HEK293 (cell line): ENCODE data around the gene ARMCX2.

ENCODE experiments used
- CTCF ChIA-PET: fragments of 350-600 bp; formaldehyde crosslinking; extraction: SDS; loops from one replicate; lab custom pipeline; 2021; ENCODE audit warnings: antibody characterized with exemption; lab: Yijun Ruan, JAX
- POLR2A ChIA-PET: fragments of 300-600 bp; formaldehyde crosslinking; extraction: SDS; loops from one replicate; lab custom pipeline; 2020; ENCODE audit warnings: antibody characterized with exemption, inconsistent platforms; lab: Yijun Ruan, JAX
- H3K27ac ChIP-seq: fragments of 200-500 bp; sonication (Bioruptor generic); 2 replicates; pipeline ENCODE4 v1.5.1; 2014; ENCODE audit warnings: low read depth, low read length, control low read depth, inconsistent platforms; ENCODE audit errors: extremely low read depth
- H3K36me3 ChIP-seq, 2 experiments: fragments of 200-500 bp in 1 of 2; sonication (Bioruptor generic) in 1 of 2; 1 replicate in 1 of 2; 2 replicates in 1 of 2; pipeline ENCODE4 v1.5.1; 2014 to 2017; ENCODE audit warnings: inconsistent platforms in 2 of 2, low read length in 2 of 2; ENCODE audit not compliant: control insufficient read depth in 2 of 2, insufficient read depth in 1 of 2
- H3K4me1 ChIP-seq: fragments of 200-500 bp; sonication (Bioruptor generic); 2 replicates; pipeline ENCODE4 v1.5.1; 2014; ENCODE audit warnings: mild to moderate bottlenecking, low read length, inconsistent platforms; ENCODE audit not compliant: control insufficient read depth, insufficient read depth
- H3K4me3 ChIP-seq: 2 replicates; pipeline ENCODE4 v1.5.1; 2011; ENCODE audit warnings: low read depth, mild to moderate bottlenecking, control low read depth, low read length, moderate library complexity
- H3K9me3 ChIP-seq: fragments of 200-500 bp; sonication (Bioruptor generic); 2 replicates; pipeline ENCODE4 v1.5.1; 2014; ENCODE audit warnings: low read depth, low read length, inconsistent platforms; ENCODE audit not compliant: control insufficient read depth, insufficient read depth
- EGR2 ChIP-seq: fragments of 450-650 bp; formaldehyde crosslinking; IDR thresholded peaks from 2 replicates; pipeline ENCODE4 v1.5.1; 2016; ENCODE audit warnings: low read depth, missing biosample characterization, missing genetic modification characterization
- KLF1 ChIP-seq: fragments of 450-650 bp; formaldehyde crosslinking; IDR thresholded peaks from 2 replicates; pipeline ENCODE4 v1.5.1; 2016; ENCODE audit warnings: missing biosample characterization, missing genetic modification characterization
- SCRT1 ChIP-seq: fragments of 450-650 bp; formaldehyde crosslinking; IDR thresholded peaks from 2 replicates; pipeline ENCODE4 v1.5.1; 2016; ENCODE audit warnings: missing biosample characterization, missing genetic modification characterization, borderline replicate concordance
- WT1 ChIP-seq: fragments of 450-650 bp; formaldehyde crosslinking; IDR thresholded peaks from 2 replicates; pipeline ENCODE4 v1.5.1; 2016; ENCODE audit warnings: missing biosample characterization, missing genetic modification characterization
- ZFHX2 ChIP-seq: fragments of 450-650 bp; formaldehyde crosslinking; conservative IDR thresholded peaks from 2 replicates; pipeline ENCODE4 v1.5.1; 2016; ENCODE audit warnings: missing biosample characterization, missing genetic modification characterization
- ZNF138 ChIP-seq: fragments of 450-650 bp; formaldehyde crosslinking; IDR thresholded peaks from 2 replicates; pipeline ENCODE4 v1.5.1; 2016; ENCODE audit warnings: missing biosample characterization, missing genetic modification characterization, borderline replicate concordance
- ZNF2 ChIP-seq: fragments of 450-650 bp; formaldehyde crosslinking; IDR thresholded peaks from 2 replicates; pipeline ENCODE4 v1.5.1; 2016; ENCODE audit warnings: missing biosample characterization, missing genetic modification characterization
- ZNF394 ChIP-seq: fragments of 450-650 bp; formaldehyde crosslinking; IDR thresholded peaks from 2 replicates; pipeline ENCODE4 v1.5.1; 2016; ENCODE audit warnings: missing biosample characterization, missing genetic modification characterization, mild to moderate bottlenecking, moderate library complexity, borderline replicate concordance
- ZNF404 ChIP-seq: fragments of 450-650 bp; formaldehyde crosslinking; IDR thresholded peaks from 2 replicates; pipeline ENCODE4 v1.5.1; 2017; ENCODE audit warnings: missing biosample characterization, missing genetic modification characterization
- ZNF510 ChIP-seq: fragments of 450-650 bp; formaldehyde crosslinking; IDR thresholded peaks from 2 replicates; pipeline ENCODE4 v1.5.1; 2018; ENCODE audit warnings: mild to moderate bottlenecking, missing genetic modification characterization, missing biosample characterization; ENCODE audit not compliant: insufficient replicate concordance
- ZNF658 ChIP-seq: fragments of 450-650 bp; formaldehyde crosslinking; IDR thresholded peaks from 2 replicates; pipeline ENCODE4; 2016; ENCODE audit warnings: missing biosample characterization, missing genetic modification characterization
- ZNF791 ChIP-seq: fragments of 450-650 bp; formaldehyde crosslinking; IDR thresholded peaks from 2 replicates; pipeline ENCODE4 v1.5.1; 2016; ENCODE audit warnings: missing biosample characterization, missing genetic modification characterization
- TF ChIP-seq, protein P1 (sequence below): fragments of 450-650 bp; formaldehyde crosslinking; IDR thresholded peaks from 2 replicates; pipeline ENCODE4 v1.5.1; 2017; ENCODE audit warnings: missing biosample characterization, missing genetic modification characterization
- TF ChIP-seq, protein P2 (sequence below): fragments of 450-650 bp; formaldehyde crosslinking; IDR thresholded peaks from 2 replicates; pipeline ENCODE4 v1.5.1; 2016; ENCODE audit warnings: missing biosample characterization, missing genetic modification characterization
- TF ChIP-seq, protein P3 (sequence below): fragments of 450-650 bp; formaldehyde crosslinking; IDR thresholded peaks from 2 replicates; pipeline ENCODE4 v1.5.1; 2016; ENCODE audit warnings: missing biosample characterization, missing genetic modification characterization
- TF ChIP-seq, protein P4 (sequence below): fragments of 450-650 bp; formaldehyde crosslinking; optimal IDR thresholded peaks from 2 replicates; pipeline ENCODE3; 2016; ENCODE audit warnings: missing biosample characterization, mild to moderate bottlenecking, missing genetic modification characterization
- TF ChIP-seq, protein P5 (sequence below): fragments of 450-650 bp; IDR thresholded peaks from 2 replicates; pipeline ENCODE4 v1.5.1; 2018; ENCODE audit warnings: missing biosample characterization, missing genetic modification characterization

The ARMCX2 gene

DNA sequence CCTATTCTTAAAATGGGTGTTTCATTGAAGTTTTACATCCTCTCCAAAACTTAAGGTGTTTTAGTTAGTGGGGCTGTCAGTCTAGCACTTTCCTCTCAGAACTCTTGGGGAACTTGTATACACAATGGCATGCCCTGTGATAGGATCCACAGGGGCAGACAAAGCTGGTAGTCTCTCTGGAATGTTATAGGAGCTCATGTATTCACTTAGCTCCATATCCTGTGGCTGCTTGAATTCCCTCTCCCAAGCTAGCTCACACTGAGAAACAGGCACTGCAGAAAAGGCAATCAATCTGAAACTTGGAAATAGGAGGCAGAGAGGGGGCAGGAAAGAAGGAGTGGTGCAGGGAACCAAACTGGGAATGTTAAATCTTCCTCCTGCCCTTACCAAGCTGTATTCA, 26.3 kb upstream of the ARMCX2 start:
- ChIA-PET POLR2A (no interaction called here), CTCF (no interaction called here)

DNA sequence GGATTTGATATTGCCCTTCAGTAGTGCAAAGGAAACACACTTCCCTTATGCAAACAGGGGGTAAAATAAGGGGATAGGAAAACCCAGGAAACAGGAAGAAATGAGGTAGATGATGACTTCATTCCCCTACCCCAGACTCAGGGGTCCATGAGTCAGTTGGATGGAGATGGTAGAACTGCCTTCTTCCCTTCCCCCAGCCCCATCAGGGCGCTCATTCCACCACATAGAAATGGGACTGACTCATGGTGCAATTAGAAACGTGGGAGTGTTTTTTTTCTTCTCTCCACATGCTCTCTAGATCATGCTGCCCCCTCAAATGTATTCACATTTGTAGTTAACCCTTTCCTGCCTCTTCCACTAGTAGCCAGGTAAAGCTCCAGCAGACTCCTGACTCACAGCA, 23.1 kb upstream of the ARMCX2 start:
- POLR2A ChIA-PET, result no interaction called here

More for the DNA sequence above, 26.3 kb upstream of the ARMCX2 start:
- Histone ChIP-seq H3K4me1 (peaks cover 16% of the 10 kb centered on the region), H3K27ac (no peak overlapping the region), H3K4me3 (no peak overlapping the region), H3K9me3 (no peaks in the 10 kb centered on the region), H3K36me3 (no peaks in the 10 kb centered on the region)
- TF ChIP-seq ZNF404 (tag by site-specific recombination) (no peak), ZNF510 (no peak), SCRT1 (tag by site-specific recombination) (no peak), ZNF658 (no peak), ZNF394 (tag by site-specific recombination) (no peak)
- TF ChIP-seq, protein P1, sequence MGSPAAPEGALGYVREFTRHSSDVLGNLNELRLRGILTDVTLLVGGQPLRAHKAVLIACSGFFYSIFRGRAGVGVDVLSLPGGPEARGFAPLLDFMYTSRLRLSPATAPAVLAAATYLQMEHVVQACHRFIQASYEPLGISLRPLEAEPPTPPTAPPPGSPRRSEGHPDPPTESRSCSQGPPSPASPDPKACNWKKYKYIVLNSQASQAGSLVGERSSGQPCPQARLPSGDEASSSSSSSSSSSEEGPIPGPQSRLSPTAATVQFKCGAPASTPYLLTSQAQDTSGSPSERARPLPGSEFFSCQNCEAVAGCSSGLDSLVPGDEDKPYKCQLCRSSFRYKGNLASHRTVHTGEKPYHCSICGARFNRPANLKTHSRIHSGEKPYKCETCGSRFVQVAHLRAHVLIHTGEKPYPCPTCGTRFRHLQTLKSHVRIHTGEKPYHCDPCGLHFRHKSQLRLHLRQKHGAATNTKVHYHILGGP, result no peak
- TF ChIP-seq, protein P2, sequence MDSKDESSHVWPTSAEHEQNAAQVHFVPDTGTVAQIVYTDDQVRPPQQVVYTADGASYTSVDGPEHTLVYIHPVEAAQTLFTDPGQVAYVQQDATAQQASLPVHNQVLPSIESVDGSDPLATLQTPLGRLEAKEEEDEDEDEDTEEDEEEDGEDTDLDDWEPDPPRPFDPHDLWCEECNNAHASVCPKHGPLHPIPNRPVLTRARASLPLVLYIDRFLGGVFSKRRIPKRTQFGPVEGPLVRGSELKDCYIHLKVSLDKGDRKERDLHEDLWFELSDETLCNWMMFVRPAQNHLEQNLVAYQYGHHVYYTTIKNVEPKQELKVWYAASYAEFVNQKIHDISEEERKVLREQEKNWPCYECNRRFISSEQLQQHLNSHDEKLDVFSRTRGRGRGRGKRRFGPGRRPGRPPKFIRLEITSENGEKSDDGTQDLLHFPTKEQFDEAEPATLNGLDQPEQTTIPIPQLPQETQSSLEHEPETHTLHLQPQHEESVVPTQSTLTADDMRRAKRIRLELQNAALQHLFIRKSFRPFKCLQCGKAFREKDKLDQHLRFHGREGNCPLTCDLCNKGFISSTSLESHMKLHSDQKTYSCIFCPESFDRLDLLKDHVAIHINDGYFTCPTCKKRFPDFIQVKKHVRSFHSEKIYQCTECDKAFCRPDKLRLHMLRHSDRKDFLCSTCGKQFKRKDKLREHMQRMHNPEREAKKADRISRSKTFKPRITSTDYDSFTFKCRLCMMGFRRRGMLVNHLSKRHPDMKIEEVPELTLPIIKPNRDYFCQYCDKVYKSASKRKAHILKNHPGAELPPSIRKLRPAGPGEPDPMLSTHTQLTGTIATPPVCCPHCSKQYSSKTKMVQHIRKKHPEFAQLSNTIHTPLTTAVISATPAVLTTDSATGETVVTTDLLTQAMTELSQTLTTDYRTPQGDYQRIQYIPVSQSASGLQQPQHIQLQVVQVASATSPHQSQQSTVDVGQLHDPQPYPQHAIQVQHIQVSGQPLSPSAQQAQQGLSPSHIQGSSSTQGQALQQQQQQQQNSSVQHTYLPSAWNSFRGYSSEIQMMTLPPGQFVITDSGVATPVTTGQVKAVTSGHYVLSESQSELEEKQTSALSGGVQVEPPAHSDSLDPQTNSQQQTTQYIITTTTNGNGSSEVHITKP (tag by site-specific recombination), result no peak

More for the DNA sequence above, 23.1 kb upstream of the ARMCX2 start:
- CTCF ChIA-PET, result interaction anchor here (0.8 to 1.2 kb wide), 2 partner anchors 77 to 268 kb away, joined by 4 read pairs; no protein-coding TSS in a partner anchor
- TF ChIP-seq, protein P3, sequence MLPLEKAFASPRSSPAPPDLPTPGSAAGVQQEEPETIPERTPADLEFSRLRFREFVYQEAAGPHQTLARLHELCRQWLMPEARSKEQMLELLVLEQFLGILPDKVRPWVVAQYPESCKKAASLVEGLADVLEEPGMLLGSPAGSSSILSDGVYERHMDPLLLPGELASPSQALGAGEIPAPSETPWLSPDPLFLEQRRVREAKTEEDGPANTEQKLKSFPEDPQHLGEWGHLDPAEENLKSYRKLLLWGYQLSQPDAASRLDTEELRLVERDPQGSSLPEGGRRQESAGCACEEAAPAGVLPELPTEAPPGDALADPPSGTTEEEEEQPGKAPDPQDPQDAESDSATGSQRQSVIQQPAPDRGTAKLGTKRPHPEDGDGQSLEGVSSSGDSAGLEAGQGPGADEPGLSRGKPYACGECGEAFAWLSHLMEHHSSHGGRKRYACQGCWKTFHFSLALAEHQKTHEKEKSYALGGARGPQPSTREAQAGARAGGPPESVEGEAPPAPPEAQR (tag by site-specific recombination), result no peak
- TF ChIP-seq ZNF791 (no peak), ZFHX2 (tag by site-specific recombination) (peak; percentile 64), EGR2 (peak; percentile 65), ZNF138 (no peak), KLF1 (tag by site-specific recombination) (no peak), ZNF2 (no peak), WT1 (tag by site-specific recombination) (no peak)
- TF ChIP-seq, protein P4, sequence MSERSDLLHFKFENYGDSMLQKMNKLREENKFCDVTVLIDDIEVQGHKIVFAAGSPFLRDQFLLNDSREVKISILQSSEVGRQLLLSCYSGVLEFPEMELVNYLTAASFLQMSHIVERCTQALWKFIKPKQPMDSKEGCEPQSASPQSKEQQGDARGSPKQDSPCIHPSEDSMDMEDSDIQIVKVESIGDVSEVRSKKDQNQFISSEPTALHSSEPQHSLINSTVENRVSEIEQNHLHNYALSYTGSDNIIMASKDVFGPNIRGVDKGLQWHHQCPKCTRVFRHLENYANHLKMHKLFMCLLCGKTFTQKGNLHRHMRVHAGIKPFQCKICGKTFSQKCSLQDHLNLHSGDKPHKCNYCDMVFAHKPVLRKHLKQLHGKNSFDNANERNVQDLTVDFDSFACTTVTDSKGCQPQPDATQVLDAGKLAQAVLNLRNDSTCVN (tag by site-specific recombination), result no peak
- TF ChIP-seq, protein P2 (tag by site-specific recombination), result peak; percentile 37
- TF ChIP-seq, protein P5, sequence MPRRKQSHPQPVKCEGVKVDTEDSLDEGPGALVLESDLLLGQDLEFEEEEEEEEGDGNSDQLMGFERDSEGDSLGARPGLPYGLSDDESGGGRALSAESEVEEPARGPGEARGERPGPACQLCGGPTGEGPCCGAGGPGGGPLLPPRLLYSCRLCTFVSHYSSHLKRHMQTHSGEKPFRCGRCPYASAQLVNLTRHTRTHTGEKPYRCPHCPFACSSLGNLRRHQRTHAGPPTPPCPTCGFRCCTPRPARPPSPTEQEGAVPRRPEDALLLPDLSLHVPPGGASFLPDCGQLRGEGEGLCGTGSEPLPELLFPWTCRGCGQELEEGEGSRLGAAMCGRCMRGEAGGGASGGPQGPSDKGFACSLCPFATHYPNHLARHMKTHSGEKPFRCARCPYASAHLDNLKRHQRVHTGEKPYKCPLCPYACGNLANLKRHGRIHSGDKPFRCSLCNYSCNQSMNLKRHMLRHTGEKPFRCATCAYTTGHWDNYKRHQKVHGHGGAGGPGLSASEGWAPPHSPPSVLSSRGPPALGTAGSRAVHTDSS (tag by site-specific recombination), result no peak
- peaks cover 13% of the 10 kb centered on the region for H3K4me1 ChIP-seq
- no peak overlapping the region for H3K4me3 ChIP-seq
- H3K36me3 ChIP-seq, result no peaks in the 10 kb centered on the region
- no peaks in the 10 kb centered on the region for H3K9me3 ChIP-seq
- H3K27ac ChIP-seq, result no peak overlapping the region
